Body of pancreas (tissue), 4 donors: ENCODE data around the gene XCR1.

Experiments used
- POLR2A ChIP-seq, 3 donors: fragments of 450-650 bp; IDR thresholded peaks; one replicate each; pipeline ENCODE4 v1.6.1; 2016; ENCODE audit warnings: antibody characterized with exemption in 3 of 3, mild to moderate bottlenecking in 2 of 3
- TF ChIP-seq, protein P1 (sequence below), 7 experiments: fragments of 450-650 bp in 4 of 7; fragments of 200-600 bp in 3 of 7; sonication (generic) in 3 of 7; IDR thresholded peaks; one replicate each; pipeline ENCODE4 v1.5.1; 2016 to 2019; ENCODE audit warnings: antibody characterized with exemption in 7 of 7

DNA sequence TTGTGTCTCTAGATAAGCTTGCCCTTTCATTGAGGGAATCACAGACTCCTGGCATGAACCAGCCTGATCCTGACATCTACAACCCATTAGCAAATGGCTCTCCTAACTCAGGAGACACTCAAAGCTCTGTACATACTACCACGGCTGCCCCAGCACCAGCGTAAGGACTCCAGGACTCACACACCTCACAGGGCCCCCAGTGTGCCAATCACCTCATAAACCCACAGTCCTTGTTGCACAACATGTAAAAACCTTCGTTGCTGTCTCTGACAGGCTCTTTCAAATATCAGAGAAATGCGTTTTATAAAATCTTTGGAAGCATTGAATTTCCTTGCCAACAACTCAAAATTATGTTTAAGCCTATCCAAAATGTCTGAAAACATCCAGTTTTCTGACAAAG, 38.9 kb downstream of the XCR1 start:
- TF ChIP-seq, protein P1, sequence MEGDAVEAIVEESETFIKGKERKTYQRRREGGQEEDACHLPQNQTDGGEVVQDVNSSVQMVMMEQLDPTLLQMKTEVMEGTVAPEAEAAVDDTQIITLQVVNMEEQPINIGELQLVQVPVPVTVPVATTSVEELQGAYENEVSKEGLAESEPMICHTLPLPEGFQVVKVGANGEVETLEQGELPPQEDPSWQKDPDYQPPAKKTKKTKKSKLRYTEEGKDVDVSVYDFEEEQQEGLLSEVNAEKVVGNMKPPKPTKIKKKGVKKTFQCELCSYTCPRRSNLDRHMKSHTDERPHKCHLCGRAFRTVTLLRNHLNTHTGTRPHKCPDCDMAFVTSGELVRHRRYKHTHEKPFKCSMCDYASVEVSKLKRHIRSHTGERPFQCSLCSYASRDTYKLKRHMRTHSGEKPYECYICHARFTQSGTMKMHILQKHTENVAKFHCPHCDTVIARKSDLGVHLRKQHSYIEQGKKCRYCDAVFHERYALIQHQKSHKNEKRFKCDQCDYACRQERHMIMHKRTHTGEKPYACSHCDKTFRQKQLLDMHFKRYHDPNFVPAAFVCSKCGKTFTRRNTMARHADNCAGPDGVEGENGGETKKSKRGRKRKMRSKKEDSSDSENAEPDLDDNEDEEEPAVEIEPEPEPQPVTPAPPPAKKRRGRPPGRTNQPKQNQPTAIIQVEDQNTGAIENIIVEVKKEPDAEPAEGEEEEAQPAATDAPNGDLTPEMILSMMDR (IDR thresholded peaks at IDR 0.05) = no peak
- TF ChIP-seq POLR2A (IDR thresholded peaks at IDR 0.05) = no peak
